Posterior vena cava (tissue), 2 donors: ENCODE results near the gene PGLYRP4. TPM values are rescaled to one million over a fixed set of nuclear protein-coding genes. Genes with fewer than 3 reads are reported as not detected.

ENCODE experiments used
- DNase-seq: peaks from one replicate; pipeline ENCODE4 v3.0.0-alpha.2; 2020; ENCODE audit warnings: low spot score
- intact Hi-C, 2 donors: fragments of 100-400 bp; cut with DNase I; formaldehyde crosslinking; loops; one replicate each; pipeline versions ENCODE4 v1.14.1 to v1.14.2; 2022 to 2023
- total RNA-seq, 2 donors: library from RNA; stranded (reverse); fragmentation: NEBNext Ultra II Directional; extraction: Animal tissue kit (Norgen Biotek cat#: 25700); gene quantifications; one replicate each; pipeline ENCODE4 v1.2.1, GENCODE V29; 2021
- donor health status: DM: yes; HTN: yes; CAD: no.
- donor health status: DM: yes; HTN: yes; CAD: no.

Gene PGLYRP4
- total RNA-seq, 2 donors from 2014 or later, result not detected

DNA sequence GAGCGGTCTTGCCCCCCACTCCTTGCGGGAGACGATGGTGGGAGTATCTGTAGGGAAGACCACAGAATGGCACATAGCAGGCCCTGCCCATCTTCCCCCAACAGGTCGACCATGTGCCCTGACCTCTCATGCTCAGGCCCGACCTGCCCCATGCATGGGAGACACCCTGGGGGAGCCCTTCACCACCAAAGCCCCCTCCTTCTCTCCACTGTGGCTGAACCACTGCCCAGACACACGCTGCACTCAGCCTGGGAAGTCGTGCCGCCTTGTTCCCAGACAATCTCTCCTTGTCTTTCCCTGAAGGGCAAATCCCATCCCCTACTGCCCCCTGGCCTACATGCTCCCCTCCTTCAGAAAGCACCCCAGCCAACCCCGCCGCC, 41.4 kb downstream of the PGLYRP4 start:
- DNase-seq, result no peak
- intact Hi-C loops, result no loop called here

- intact Hi-C loops, result no loop called here
- no peak for DNase-seq
Observed at GRCh38 chr1:153306303-153307220, 42.1 kb downstream of the PGLYRP4 start.

GRCh38 chr1:153305682-153306081, 43.0 kb downstream of the PGLYRP4 start:
- DNase-seq, result no peak
- intact Hi-C loops, result no loop called here

- intact Hi-C loops, result no loop called here
- no peak for DNase-seq
Observed at GRCh38 chr1:153302308-153302707, 46.3 kb downstream of the PGLYRP4 start.

GRCh38 chr1:153293851-153294250, 54.8 kb downstream of the PGLYRP4 start:
- no peak for DNase-seq
- intact Hi-C loops, result no loop called here

DNA sequence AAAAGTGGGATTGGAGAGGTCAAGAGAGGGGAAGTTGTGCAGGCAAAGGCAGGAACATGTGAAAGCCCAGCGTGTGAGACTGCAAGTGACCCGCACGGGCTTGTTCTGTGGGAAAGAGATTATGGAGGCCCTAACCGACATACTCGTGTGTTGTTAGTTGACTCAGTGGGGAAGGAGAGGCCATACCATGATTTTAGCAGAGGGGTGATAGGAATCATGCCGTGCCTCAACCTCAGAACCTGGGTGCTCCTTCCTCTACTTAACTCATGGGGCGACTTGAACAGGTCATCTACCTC, 55.2 kb downstream of the PGLYRP4 start:
- intact Hi-C loops, result no loop called here
- DNase-seq, result no peak

DNA sequence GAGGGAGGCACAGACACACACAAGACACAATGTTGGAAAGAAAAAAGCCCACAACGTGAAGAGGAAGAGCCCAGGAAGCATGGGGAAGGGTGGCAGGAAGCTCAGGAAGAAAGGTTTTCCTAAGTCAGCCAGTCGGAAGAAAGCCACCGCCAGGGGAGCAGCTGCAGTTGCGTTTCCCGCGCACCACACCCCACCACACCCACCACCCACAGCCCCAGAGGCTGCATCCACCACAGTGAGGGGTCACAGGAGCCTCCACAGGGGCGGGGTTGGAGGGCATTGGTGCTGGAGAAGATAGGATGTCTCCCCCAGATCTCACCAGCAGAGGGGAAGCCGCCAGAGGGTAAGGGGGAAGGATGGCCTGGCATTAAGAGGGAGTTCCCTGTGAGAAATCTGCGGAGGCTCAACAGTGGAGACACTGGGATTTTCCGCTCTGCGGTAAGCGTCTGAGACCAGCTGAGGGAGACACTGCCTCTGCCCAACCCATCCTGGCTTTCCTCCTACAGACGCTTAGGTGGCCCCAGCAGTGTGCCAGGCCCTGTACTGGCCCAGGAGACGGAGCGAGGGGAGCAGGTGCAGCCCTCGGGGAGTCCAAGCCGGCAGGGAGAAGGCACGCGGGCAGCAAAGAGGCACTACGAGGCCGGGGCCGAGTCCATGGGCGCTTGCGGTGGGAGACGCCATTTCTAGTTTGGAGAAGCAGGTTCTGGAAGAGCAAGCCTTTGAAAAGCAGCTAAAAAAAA, 55.7 kb downstream of the PGLYRP4 start:
- DNase-seq, result no peak
- intact Hi-C loops, result no loop called here

DNA sequence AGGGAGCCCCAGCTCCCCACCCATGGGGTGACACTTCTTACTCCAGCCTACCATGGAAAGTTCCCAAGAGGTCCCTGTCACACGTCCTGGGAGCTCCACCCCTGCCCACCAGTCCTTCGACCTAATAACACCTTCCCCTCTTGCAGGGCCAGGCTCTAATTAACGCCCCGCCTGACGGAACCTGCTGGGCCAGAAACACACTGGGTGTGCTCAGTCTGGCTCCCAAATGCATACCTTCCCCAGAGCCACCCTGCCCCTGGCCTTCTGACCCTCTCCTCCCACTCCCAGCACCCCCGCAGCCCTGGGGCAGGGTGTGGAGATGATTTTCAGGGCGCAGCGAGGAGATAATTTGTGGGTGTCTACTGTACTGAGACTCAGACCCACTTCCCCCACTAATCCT, 56.5 kb downstream of the PGLYRP4 start:
- no peak for DNase-seq

GRCh38 chr1:153291514-153291913, 57.1 kb downstream of the PGLYRP4 start:
- no peak for DNase-seq
- intact Hi-C loops, result no loop called here

More for the DNA sequence above, 56.5 kb downstream of the PGLYRP4 start:
- intact Hi-C loops, result no loop called here

DNA sequence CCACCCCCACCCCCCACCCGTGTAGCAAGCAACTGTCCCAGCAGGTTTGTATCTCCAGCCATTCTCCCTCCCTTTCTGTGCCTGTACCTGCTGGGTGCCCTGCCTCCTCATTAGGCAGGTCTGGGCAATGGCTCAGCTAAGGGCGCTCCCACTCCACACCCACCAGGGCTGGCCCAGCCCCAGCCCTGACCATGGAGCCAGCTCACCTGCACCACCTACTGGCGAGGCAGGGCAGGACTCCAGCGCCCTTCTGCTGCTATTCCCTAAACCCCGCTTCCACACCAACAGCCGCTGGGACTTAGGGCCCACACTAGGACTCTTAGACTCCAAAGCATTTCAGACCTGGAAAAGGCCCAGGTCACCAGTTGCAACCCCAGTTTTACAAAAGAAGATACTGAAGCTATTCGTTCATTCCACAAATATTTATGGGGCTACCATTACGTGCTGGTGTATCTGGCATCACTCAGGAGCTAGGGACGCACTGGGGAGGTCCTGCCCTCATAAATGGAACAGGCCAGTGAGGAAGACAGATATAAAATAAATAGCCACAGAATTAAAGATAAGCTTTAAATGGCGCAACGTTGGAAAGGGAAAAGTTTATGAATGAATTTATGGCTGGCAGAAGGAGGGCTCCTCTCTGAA, 59.9 kb downstream of the PGLYRP4 start:
- DNase-seq, result no peak

More for the DNA sequence above, 59.9 kb downstream of the PGLYRP4 start:
- intact Hi-C loops, result no loop called here

Other genes with a start within 250 kb of the PGLYRP4 start
- 1 to 10 TPM in 1 of 2 donors, not detected in 1; 1.9 TPM for gene SPRR2F, start 235.3 kb downstream of the PGLYRP4 start, total RNA-seq
- gene SPRR2G, start 198.0 kb downstream of the PGLYRP4 start, total RNA-seq, result not detected
- gene LELP1, start 145.4 kb downstream of the PGLYRP4 start, total RNA-seq, result not detected
- gene PRR9, start 131.3 kb downstream of the PGLYRP4 start, total RNA-seq, result not detected
- not detected for gene LORICRIN, start 89.2 kb downstream of the PGLYRP4 start, total RNA-seq
- gene PGLYRP3, start 35.9 kb downstream of the PGLYRP4 start, total RNA-seq, result not detected
- 100 to 1,000 TPM; 158 to 525 TPM for gene S100A9, start 9.0 kb upstream of the PGLYRP4 start, total RNA-seq
- gene S100A12, start 26.8 kb upstream of the PGLYRP4 start, total RNA-seq, result 10 to 100 TPM; 12.6 to 34.4 TPM
- gene S100A8, start 42.2 kb upstream of the PGLYRP4 start, total RNA-seq, result 100 to 1,000 TPM; 123 to 360 TPM
- not detected for gene S100A7A, start 67.7 kb upstream of the PGLYRP4 start, total RNA-seq
- gene S100A7, start 111.8 kb upstream of the PGLYRP4 start, total RNA-seq, result not detected
- gene S100A6, start 187.2 kb upstream of the PGLYRP4 start, total RNA-seq, result 1,000 to 10,000 TPM; 1,174 to 1,536 TPM
- gene S100A5, start 192.1 kb upstream of the PGLYRP4 start, total RNA-seq, result not detected
- 100 to 1,000 TPM; 286 to 472 TPM for gene S100A4, start 197.0 kb upstream of the PGLYRP4 start, total RNA-seq
- 1 to 10 TPM; 4.1 to 8.3 TPM for gene S100A3, start 200.4 kb upstream of the PGLYRP4 start, total RNA-seq
- gene S100A2, start 217.0 kb upstream of the PGLYRP4 start, total RNA-seq, result 1 to 10 TPM; 1.5 to 3.5 TPM